GM19324 (cell line): Measurements from ENCODE around the gene MOB2.
"Not testable (repeated sequence)": the region's sequence is repeated elsewhere in the genome, so short reads cannot be mapped to it uniquely, and the experiment has no call there.

Source experiments
- ATAC-seq: cut with Tn5 transposase; IDR thresholded peaks from one replicate; pipeline ENCODE4 v1.9.1; 2021; ENCODE audit warnings: mild to moderate bottlenecking, moderate library complexity; ENCODE audit not compliant: unreplicated experiment, low FRiP score

The MOB2 gene

DNA sequence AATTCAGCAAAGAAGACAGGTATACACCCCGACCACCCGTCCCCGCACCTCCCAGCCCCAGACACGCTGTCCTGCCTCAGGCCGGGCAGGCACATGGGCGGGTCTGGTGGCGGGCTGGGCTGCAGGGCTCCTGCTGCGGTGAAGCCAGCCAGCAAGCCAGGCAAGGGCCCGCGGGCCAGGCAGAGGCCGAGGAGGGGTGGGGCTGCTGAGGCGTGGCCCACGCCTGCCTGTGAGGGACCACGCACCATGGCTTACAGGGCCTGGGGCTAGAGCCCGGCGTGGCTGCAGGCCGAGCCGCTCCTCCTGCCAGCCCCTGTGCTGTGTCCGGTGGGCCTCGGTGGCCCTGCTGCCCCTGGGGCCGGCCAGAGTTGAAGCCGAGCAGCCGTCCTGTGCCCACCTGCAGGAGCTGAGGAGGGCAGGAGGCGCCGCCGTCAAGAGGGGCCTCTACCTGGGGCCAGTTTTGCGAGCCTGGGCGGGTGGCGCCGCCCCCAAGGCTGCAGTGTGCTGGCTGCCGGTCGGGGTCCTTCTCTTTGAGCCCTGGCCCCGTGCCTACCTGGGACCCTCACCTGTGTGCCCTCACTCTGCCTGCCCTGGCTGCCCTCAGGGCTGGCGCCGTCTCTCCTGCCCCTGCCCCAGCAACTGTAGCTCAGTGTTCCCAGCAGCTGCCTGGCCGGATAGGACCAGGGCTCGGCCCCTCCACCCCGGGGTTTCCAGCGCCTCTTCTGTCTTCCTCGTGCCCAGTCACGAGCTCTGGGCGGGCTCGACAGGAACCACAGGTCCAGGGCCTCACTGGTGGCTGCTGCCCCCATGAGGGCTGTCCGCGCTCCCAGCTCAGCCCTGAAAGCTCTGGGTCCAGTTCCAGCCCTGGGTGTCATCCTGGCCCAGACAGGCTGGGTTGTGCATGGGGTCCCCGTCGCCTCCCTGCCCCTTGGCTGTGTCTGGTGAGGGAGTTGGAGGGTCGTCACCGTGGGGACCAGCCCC is 38.4 kb downstream of the MOB2 start:
- no peak for ATAC-seq

DNA sequence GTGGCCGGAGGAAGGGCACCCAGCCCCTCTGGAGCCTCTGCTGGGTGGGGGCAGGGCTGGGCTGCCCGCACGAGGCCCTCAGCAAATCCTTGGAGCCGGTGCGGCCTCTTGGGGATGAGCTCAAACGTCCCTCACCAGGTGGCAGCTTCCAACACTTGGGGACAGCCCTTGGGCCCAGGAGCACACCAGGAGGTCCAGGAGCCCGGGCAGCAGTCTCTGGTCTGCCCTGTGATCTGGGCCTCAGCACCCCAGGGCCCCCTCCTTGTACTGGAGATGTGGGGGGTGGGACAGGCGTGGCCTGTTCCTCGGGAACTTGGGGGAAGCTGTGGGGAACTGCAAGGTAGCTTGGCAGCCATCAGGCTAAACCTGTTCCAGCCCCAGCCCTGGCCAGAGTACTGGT is 40.0 kb downstream of the MOB2 start:
- ATAC-seq, result no peak

DNA sequence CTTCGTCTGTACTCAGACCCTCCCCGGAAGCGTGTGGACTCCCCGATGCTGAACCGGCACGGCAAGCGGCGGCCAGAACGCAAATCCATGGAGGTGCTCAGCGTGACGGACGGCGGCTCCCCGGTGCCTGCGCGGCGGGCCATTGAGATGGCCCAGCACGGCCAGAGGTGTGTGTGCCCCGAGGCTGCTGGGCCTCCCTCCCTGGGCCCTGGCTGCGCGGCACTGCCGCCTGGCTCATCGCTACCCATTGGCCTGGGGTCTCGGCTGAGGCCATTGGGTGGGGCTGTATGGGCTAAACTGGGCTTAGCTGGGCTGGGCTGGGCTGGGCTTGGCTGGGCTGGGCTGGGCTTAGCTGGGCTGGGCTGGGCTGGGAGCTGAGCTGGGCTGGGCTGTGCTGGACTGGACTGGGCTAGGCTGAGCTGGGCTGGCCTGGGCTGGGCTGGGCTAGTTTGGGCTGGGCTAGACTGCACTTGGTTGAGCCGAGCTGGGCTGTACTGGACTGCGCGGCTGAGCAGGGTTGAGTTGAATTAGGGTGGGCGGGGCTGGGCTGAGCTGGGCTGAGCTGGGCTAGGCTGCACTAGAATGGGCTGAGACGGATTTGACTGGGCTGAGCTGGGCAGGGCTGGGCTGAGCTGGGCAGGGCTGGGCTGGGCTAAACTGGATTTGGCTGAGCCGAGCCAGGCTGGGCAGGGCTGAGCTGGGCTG is 40.7 kb downstream of the MOB2 start:
- ATAC-seq, result no peak

DNA sequence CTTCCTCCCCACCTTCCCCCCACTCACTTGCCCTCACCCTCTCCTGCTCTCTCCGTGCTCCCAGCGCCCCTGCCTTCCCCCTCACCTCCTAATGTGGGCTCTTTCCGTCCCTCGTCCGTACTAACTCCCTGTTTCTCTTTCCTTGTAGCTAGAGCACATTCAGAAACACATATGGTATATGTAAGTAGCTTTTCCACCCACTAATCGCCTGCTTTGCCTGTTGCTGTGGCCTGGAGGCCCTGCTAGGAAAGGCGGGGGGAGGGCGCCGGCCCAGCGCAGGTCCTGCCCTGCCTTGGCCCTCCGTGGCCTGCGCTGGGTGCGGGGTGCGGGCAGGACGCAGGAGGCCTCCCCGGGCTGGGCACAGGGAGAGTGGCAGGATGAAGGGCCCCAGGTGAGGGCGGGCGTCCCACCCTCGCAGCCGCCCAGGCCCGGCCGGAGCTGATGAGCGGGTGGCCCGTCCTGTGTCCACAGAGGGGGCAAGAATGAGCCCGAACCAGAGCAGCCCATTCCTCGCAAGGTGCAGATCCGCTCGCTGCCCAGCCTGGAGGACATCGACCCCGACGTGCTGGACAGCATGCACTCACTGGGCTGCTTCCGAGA is 41.7 kb downstream of the MOB2 start:
- ATAC-seq, result no peak

DNA sequence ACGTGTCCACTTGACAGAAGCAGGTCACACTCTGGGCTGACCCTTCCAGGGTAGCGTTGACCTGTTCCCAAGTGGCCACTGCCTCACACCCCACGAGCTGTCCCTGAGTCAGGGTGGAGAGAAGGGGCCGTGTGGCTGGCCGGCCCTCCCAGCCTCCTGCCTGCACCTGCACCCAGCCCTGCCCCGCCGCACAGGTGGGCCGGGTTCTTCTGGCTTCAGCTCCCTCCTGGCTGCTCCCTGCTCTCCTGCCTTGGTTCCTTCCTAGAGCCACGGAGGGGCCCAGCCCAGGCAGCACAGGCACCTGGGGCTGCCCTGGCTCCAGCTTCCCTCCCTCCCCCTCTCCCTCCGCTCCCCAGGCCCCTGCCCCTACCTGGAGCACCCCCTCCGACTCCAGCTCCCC is 42.3 kb downstream of the MOB2 start:
- no peak for ATAC-seq

DNA sequence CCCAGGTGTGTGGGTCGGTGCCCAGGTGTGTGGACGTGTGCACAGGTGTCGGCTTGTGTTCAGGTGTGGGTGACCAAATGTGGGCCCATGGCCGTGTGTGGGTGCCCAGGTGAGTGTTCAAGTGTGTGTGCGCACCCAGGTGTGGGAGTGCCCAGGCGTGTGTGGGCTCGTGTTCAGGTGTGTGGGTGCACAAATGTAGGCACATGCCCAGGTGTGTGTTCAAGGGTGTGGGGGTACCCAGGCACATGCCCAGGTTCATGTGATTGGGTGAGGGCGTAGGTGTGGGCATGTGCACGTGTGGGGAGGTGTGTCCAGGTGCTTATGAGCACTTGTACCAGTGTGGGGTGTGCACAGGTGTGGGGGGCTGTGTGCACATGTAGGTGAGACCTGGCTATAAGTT is 42.8 kb downstream of the MOB2 start:
- ATAC-seq, result no peak

GRCh38 chr11:1442807-1443366 is 43.7 kb downstream of the MOB2 start:
- no peak for ATAC-seq

- no peak for ATAC-seq
Observed at GRCh38 chr11:1442163-1442562, 44.4 kb downstream of the MOB2 start.

DNA sequence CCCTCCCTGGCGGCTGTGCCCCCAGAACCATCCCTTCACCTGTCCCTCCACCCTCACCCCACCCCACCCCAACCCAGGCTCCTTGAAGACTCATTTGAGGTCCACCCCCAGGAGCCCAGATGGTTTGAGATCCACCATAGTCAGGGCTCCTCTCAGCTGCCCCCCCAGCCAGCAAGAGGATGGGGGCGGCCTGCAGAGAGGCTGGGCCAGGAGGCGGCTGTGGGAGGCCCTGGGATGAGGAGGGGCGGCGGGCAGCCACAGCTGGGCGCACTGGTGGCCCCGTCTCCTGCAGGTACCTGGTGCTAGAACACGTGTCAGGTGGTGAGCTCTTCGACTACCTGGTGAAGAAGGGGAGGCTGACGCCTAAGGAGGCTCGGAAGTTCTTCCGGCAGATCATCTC is 46.1 kb downstream of the MOB2 start:
- ATAC-seq, result no peak

DNA sequence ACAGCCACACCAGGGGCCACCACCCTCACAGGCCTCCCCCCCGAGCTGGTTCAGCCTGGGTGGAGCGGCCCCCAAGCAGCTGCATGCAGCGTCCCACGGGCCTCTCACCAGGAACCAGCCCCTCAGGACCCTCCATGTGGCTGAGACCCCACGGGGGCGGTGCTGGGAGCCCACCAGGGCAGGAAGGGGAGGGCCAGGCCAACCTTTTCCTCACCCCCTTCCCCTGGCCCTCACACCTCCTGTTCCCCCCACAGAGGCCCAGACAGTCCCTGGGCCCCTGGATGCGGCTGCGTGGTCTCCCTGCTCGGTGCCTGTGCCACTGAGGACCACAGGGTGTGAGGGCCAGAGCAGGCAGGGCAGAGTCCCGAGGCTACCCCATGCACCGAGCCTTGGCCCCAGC is 46.5 kb downstream of the MOB2 start:
- ATAC-seq, result no peak

- ATAC-seq, result no peak
Observed at GRCh38 chr11:1439341-1439740, 47.2 kb downstream of the MOB2 start.

- no peak for ATAC-seq
Observed at GRCh38 chr11:1438967-1439330, 47.6 kb downstream of the MOB2 start.

GRCh38 chr11:1438261-1438966 is 48.2 kb downstream of the MOB2 start:
- no peak for ATAC-seq

DNA sequence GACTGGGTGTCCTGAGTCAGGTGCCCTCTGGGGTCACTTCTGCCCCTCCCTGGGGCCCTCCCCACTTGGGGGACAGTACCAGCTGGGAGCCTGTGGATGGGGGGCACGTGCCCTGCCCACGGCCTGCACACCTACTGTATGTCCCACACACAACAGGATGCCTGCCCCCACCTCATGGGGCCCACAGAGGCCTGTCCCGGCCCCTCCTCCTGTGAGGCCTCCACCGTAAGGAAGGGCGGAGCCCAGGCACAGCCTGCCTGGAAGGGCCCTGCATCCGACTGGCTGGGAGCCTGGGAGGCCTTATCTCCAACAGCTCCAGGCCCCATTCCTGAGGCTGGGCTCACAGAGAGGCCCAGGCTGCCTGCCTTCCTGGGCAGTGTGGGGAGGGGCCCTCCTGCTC is 49.1 kb downstream of the MOB2 start:
- ATAC-seq, result no peak

DNA sequence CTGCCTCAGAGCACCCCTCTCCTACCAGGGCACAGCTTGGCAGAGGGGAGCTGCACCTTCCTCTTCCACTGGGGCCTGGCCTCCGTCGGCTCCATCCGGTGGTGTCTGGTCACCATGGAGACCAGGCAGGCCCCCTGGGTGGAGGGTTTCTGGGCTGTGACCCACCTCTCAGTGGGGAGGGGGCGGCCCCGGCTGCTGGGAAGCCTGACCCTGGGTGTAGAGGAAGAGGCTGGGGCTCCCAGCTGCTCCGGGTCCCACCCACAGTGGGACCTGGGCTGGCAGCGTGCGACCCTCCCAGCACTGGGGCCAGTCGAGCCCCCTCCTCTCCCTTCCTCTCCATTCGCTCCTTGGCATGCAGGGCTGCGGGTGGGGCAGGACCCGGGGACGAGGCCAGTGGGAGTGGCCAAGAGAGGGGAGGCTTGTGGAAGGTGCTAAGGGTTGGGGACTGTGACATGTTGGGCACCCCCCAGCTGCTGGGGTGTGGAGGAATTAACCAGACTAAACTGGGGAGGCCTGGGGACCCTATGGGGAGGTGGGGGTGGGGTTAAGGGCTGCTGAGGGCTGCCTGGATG is 50.0 kb downstream of the MOB2 start:
- no peak for ATAC-seq

GRCh38 chr11:1435820-1436467 is 50.6 kb downstream of the MOB2 start:
- no peak for ATAC-seq

GRCh38 chr11:1435479-1435819 is 51.1 kb downstream of the MOB2 start:
- not testable (repeated sequence) for ATAC-seq

DNA sequence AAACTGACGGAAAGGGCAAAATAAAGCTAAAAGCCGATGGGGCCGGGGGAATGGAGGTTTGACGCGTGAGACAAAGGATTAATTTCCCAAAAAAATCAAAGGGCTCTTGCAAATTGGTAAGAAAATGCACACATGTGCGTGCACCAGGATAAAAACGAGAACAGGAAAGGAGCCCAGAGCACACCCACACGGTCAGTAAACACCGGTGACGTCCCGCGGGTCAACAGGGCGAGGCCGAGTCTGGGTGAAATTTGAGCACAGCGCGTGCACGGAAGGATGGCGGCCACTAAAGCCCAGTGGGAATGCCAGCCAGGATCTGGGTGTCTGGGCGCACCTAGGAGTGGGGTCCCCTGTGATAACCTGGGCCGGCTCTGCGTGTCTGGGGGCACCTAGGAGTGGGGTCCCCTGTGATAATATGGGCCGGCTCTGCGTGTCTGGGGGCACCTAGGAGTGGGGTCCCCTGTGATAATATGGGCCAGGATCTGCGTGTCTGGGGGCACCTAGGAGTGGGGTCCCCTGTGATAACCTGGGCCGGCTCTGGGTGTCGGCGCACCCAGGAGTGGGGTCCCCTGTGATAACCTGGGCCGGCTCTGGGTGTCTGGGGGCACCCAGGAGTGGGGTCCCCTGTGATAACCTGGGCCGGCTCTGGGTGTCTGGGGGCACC is 52.5 kb downstream of the MOB2 start:
- ATAC-seq, result no peak

DNA sequence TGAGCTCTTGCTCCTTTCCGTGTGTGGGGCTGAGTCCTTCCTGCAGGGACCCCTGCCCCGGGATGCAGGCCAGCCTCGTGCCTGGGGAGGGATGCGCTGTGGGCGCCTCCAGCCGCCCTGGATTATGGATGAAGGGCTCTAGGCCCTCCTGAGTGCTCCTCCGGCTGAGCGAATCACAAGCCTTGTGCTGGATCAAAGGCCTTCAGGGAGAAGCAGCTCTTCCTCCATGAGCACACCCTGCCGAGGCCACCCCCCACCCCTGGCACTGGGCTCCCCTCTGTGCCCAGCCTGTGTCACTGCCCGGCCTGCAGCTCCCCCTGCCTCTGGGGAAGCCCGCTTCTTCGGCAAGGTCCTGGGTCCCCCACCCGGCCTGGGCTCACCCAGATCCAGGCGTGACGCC is 53.0 kb downstream of the MOB2 start:
- no peak for ATAC-seq
